ENCODE data around the gene MMS19. TPM values are rescaled to one million over a fixed set of nuclear protein-coding genes. Genes with fewer than 3 reads are reported as not detected.

Gene MMS19
- total RNA-seq, 1 donor from 2014 or later, result 38.0 TPM

DNA sequence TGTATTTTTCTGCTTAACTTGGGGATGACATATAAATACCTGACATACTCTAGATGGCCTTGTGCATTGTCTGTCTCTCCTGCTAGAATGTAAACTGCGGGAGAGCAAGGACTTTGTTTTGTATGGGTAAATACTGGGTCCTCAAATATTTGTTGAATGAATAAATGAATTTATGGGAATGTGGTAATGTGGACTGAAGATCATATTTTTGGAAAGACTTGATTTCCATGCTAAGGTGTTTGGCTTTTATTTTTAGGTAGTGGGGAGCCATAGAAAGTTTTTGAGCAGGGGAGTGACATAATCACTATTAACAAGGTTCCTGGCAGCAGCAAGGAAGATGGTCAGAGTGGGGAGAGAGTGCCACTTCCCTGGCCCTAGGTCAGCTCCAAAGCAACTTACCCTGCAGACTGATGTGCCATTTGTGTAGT, 27.5 kb upstream of the MMS19 start:
- no peak for DNase-seq (ENCODE audit: low spot score)

DNA sequence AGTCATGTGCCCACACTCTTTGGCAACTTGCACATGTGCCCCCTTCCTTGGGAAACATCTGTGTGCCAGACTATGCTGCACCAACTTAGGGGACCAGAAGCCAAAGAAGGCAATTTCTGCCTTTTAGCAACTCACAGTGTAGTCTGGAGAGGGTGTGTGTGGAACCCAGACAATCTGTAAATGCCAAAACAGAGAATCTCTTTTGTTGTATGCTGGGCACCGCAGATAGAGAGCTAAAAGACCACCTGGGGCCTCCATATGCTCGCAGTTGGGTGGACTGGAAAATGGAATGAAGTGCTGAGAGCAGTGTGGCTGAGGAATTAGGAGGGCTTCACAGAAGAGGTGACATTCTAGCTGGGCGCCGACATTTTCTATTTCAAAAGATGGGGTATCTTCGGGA, 26.9 kb upstream of the MMS19 start:
- no peak for DNase-seq (ENCODE audit: low spot score)

DNA sequence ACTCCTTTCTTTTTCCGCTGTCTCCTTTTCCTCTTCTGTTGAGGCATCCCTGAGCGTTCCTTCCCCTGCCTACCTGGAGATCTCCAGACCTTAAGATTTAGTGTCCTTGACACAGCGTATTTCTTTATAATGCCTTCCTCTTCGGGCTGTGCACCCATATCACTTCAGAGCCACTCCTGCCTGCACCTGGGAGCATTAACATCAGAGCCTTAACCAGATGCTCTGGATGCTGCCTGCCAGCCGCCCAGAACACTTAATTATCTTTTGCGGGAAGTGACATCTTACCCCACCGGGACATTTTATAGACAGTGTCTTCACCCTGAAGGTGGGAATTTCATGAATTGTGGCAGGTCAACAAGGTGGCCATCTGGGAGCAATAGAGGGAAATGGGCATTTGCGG, 24.7 kb upstream of the MMS19 start:
- no peak for DNase-seq (ENCODE audit: low spot score)

DNA sequence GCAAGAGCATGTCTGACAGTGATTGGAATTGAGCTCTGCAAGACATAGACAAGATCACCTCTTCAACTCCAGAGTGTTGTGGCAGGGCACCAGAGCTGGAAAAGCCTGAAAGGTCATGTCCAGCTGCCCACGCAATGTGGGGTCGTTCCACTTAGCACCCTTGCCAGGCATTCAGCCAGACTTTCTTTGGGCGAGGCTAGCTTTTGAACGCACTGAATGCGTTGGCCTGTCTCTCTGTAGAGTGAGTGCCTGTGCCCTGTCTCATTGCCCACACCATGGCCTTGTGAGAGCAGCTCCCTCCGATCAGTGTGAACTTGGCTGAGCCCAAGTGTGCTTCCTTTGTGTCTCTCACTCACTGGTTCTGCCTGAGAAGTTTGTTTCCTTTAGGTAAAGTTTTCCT, 23.8 kb upstream of the MMS19 start:
- DNase-seq (ENCODE audit: low spot score), result no peak

DNA sequence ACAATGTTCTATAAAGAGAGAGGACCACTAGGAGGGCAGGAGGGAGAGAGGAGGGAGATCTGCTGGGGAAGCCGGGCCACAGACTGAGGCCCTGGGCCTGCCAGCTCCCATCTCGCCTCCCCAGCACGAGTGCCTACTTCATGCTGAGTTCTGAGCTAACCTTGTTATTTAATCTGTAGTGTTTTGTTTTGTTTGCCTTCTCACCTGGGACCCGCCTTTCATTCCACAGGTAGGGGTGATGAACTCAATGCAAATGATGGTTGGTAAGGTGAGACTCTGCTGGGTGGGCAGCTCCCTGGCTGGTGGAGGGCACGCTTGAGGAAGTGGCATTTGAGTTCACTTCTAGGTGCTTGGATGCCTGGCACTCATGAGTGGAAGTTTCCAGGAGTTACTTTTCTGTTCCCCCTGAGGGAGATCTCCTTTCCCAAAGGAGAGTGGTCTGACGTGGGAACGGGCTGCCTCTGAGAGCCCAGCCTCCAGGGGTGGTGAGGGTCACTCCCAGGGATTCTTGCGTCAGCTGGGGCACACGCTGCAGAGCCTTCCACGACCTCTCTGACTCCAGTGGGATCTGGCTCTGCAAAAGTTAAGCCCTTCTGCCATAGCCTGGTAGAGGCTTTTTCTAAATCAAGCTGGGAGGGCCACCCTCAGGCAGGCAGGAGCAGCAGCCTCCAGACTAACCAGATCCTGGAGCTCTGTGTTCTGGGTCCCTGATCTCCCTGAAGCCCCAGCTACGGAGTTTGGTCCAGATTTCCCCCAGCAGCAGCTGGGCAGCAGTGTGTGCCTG, 22.9 kb upstream of the MMS19 start:
- no peak for DNase-seq (ENCODE audit: low spot score)

DNA sequence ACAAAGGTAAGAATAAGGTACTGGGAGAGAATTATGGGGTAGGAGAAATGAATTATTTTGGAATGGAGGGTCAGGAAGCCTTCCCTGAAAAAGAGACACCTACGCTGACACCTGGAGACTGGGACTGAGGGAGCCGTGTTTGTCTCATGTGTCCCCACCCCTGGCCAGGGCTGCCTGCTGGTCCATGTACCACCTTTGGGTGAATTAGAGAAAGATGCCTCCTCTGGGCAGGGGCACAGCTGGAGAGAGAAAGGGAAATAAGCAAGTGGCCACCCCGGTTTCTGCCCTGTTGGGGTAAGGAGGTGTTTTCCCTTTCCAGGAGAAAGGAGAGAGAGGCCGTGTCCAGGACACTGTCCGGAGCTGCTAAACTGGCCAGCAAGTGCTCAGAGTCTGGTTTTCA, 22.3 kb upstream of the MMS19 start:
- DNase-seq (ENCODE audit: low spot score), result no peak

DNA sequence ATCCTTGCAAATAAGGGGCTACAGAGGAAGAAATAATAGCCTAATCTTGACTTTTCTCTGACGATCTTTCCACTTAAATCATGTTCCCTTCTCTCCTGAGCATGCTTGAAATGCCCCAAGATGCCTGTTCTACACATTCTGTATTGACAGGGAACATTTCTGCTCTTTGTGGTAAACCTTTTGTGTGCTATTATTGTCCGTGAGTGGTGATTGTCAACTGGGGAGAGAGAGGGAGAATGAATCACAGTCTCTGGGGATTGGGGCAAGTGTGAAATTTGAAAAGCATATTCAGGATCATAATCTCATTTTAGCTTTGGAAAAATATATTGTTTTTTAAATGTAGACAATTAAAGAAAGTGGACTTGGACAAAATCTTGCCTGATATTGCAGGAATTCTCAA, 21.1 kb upstream of the MMS19 start:
- DNase-seq (ENCODE audit: low spot score), result no peak

DNA sequence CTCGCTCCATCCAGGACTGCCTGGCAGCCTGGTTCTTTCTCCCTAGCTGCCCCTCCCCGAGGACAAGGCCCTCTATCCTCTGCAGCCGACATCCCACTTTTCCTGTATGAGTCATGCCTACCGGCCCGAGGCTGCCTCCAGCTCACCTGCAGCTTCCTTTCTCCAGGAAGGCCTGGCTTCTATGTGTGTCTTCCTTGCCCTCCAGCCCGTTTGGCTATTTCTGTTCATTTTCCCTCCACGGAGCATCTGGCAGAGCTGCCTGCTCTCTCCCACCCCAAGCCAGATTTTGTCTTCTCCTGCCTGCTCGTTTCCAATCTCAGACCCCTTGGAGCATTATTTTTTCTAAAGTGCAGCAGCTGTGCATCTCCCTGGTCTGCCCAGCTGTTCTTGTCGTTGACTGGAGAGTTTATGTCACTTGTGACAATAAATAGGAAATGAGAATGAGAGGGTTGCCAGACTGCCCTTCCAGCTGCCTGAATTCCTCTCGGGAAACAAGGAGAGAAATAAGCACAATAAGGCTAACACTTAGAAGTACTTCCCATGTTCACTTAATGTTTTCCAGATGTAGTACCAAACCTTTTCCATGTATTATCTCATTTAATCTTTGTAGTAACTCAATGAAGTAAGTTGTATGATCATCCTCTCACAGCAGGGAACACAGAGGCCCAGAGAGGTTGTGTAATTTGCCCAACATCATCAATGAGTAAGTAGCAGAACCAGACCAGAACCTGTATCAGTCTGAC, 20.2 kb upstream of the MMS19 start:
- no peak for DNase-seq (ENCODE audit: low spot score)

DNA sequence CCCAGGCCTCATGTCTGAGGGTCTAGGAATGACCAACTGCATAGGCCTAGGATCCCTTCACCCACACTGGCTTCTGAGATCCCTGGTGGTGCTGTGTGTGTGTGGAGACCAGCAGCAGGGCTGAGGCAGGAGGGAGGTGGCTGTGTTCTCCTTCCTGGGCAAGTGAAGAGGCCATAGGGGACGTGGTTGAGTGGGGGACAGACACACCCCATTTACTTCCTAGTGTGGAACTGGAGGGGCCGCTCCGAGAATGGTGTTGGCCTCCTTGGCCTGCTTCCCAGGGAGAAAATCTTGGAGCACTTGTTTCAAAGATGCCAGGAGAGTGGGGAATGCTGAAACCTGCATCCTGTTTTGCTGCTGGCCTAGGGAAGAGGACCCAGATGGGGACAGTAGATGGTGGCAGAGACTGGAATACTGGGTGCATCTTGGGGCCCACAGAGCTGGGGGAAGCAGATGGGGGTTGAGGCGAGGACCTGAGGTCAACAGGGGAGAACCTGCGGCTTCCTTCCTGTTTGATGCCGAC, 19.6 kb upstream of the MMS19 start:
- DNase-seq (ENCODE audit: low spot score), result no peak

DNA sequence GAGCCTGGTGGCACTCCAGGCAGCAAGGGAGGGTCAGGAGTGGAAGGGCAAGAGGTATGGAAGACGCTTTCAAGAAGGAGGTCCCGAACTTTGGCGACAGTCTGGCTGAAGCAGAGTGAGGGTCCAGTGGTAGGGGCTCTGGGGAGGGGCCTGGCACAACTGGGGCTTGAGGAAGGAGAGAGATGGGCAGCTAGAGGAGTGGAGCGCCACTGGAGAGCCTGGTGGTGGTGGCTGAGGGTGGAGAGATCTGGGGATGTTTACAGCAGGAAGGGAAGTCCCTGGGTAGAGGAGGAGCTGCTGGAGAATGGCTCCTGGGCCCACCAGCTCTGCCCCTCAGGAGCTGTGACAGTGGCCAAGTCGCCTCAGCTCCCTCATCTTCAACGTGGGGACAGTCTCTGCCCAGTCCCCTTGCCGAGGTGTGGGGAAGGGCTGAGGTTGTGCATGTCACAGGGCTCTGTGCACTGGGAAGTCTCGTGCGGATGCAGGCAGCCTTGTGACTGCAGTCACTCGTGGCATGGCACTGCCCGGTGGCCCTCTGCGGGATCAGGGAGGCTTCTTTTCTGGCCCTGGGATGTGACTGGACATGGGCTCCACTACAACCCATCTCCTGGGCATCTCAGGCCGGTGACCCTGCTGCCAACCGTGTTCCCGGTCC, 19.0 kb upstream of the MMS19 start:
- DNase-seq (ENCODE audit: low spot score), result no peak

DNA sequence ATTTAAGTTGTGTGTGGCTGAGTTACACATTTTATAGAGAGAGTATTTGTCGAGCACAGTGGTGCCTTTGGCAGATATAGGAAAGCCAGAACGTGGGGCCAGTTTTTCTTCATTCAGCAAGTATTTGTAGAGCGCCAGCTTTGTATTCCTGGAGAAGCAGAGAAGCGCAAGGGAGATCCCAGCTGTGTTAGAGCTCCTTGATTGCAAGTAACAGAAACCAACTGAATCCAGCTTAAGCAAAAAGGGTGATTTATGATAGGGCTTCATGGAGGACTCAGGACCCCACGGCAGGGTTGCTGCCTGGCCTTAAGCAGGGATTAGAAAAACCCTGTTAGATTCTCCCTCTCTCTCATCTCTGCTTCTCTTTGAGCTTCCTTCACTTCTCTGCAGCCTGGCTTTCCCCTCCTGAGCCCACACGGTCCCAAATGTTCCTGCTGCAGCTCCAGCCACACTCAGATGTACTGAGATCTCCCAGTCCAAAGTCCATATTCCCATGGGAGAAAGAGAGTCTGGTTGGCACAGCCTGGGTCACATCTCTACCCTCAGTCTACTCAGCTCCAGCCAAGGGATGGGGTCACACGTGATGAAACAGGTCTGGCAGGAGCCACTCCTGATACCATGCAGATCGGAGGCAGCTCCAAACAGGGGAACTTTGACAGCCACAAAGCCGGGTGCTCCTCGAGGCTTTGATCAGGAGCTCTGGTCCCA, 17.2 kb upstream of the MMS19 start:
- no peak for DNase-seq (ENCODE audit: low spot score)

DNA sequence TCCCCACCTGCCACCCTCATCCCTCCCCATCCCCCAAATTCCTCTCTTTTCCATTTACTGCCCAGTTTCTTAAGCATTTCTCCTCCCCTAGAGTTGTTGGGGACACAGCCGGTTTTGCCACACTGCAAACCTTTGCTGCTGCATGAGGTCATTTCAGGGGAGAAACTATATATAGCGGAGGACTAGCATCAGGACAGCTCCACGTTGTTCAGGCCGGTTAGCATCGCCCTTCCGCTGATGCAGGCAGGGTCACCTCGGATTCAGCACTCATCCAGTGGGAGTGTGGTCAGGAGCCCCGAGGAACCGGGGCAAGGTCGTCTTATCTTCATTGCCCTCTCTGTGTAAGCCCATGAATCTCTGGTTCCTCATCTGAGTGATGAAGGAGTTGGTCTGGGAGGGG, 16.1 kb upstream of the MMS19 start:
- no peak for DNase-seq (ENCODE audit: low spot score)

DNA sequence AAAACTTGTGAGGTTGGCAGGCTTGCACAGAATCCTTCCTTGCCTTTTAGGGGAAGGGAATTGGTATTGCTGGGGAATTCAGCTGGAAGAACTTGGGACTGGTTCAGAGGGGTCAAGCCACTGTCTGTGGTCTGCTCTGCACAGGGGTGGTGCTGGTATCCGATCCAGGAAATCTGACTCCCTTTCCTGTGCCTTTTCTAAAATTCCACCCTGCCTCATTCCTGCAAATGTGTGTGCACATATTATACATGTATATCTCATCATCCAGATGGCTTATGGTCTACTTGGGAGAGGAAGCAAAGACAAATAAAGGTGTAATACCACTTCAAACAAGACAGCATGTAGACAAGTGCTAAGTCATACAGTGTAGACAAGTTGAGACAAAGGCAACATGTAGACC, 14.8 kb upstream of the MMS19 start:
- no peak for DNase-seq (ENCODE audit: low spot score)

DNA sequence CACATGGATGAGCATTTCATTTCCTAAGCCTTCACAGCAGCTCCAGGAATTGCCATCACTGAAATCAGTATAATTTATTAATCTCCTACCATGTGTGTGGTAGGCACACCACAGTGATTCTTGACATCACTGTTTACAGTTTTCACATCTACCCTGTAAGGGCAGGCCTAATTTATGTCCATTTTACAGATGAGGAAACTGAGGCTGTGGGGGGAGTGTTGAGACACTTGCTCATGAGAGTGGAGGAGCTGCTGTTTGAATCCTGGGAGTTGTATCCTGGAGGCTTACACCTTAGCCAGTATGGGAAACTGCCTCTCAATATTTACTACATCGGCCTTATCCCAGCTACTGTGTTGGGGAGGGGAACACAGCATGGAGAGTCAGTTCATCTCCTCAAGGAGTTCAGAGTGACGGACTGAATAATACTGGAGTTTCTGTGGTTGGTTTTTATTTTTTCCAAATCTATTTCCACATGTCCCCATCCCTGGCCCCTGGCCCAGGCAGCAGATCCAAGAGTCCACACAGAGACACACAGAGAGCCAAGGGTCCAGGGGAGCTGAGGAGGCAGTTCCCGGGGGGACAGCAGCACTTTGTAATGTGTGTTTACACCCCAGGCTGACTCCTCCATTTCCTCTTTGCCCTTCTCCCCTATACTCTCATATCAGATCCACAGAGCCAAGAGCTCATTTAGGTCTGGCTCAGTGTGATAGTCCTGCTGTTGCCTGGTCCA, 13.7 kb upstream of the MMS19 start:
- no peak for DNase-seq (ENCODE audit: low spot score)

DNA sequence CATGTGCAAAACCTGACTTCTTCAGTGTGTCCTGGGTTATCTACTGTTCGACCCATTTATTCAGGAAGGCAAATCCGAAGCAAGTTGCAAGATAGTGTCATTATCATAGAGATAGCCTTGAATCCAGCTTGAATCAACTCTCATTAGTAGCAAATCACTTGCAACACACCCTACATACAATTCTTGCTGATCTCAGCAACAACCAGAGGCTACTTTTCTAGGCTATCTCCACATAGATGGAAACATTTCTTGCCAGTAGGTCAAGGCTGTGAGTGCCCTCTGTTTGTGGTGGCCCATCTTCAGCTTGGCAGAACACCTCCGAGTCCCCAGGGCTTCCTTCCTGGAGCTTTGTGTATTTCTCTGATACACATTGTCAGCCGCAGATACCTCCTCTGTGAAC, 12.5 kb upstream of the MMS19 start:
- DNase-seq (ENCODE audit: low spot score), result no peak

DNA sequence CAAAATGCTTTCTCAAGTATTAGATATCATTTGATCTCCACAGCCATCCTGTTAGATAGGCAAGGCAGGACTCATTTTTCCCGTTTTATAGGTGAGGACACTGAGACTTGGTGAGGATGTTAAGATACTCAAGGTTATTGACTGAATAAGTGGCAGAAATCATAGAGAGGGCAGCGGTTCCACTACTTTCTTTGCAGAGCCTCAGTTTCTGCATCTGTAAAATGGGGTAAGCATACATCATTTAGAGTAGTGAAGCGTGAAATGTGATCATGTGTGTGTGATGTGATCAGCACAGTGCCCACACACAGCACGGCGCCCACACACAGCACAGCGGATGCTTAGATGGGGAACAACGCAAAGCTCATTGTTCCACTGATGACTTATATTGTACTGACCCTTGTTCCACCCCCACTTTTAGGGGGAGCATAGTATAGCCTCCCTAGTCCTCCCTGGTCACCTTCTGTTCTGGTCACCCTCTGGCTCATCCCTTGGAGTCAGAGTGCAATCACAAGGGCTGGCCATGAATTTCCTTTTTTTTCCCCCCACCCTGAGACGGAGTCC, 11.0 kb upstream of the MMS19 start:
- no peak for DNase-seq (ENCODE audit: low spot score)

DNA sequence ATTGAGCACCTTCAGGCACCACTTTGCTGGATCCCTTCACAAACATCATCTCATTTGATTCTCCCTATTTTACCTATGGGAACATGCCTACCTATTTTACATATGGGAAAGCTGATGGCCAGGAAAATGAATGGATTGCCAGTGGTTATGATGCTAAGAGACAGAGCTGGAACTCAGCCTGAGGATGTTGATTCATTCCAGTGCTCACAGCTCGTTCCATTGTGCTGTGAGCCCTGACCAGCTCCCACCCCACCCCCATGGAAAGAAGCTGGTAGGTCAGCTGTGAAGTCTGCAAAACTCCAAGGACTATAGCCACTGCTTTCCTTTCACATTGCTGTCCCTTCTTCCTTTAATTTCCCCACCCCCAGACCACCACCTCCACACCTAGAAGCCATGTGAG, 10.1 kb upstream of the MMS19 start:
- DNase-seq (ENCODE audit: low spot score), result no peak

DNA sequence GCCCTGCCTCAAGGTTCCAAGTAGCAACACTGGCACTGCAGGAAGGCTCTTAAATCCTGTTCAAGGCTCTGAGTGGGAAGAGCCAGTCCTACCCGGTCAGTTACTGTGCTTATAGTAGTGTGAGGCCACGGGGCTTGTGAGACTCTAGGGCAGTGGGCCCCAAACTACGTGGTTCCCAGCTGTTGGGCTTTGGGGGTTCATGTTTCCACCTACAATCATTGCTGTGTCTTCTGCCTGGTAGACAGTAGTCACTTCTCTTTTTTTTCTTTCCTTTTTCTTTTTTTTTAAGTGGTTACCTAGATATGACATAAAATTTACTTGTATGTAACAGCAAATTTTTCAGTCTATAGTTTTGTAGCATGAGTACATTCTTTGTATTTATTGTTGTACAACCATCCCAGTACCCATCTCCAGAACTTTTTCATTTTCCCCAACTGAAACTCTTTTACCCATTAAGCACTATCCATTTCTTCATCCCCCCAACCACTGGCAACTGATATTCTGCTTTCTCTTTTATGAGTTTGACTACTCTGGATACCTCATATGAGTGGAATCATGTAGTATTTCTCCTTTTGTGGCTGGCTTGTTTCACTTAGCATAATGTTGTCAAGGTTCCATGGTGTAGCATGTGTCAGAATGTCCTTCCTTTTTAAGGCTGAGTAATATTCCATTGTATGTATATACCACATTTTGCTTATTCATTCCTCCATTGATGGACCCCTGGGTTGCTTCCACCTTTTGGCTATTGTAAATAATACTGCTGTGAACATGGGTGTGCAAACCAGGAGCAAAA, 8.2 kb upstream of the MMS19 start:
- no peak for DNase-seq (ENCODE audit: low spot score)

DNA sequence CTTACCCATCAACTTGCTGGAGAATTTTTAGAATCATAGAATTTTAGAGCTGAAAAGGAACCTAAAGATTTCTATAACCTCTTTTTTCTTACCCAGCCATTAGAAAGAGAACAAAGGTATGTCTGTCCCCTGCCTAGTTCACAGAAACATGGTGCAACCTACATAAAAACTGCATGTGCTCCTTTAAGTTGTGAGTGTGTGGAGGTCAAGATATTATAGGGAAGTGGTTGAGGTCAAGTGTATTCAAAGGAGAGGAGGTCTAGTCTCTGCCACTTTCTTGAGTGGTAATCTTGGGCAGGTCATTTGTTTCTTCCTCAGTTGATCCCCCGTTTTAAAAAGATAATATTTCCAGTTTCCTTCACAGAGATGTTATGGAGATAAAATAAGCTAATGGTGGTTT, 6.9 kb upstream of the MMS19 start:
- DNase-seq (ENCODE audit: low spot score), result no peak

DNA sequence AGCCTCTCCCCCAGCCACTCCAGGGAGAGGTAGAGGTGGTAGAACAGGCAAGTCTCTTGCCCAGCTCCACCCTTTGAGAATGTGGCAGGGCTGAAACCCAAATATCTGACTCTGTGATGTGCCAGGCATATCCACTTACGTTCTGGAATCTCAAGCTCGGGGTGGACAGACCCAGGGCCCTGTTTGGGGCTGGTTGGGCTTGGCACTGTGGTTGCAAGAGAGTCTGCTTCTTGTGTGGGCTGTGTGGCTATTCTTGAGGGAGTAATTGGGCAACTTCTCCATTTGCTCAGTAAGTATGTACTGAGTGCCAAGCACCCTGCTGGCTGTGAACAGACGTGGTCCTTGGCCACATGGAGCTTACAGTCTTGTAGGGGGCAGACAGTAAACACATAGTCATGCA, 5.2 kb upstream of the MMS19 start:
- no peak for DNase-seq (ENCODE audit: low spot score)
